GM06990 (cell line): ENCODE results near the gene BAIAP2.

Source experiments
- DNase-seq: peaks from one replicate; pipeline ENCODE4 v3.0.0-alpha.2; 2011; ENCODE audit not compliant: insufficient read length; ENCODE audit errors: extremely low read depth
- H3K27me3 ChIP-seq: replicated peaks from 2 replicates; pipeline ENCODE4 v1.6.0; 2011; ENCODE audit warnings: low read length; ENCODE audit not compliant: control insufficient read depth, insufficient read depth
- H3K36me3 ChIP-seq: 2 replicates; pipeline ENCODE4 v1.5.1; 2011; ENCODE audit warnings: low read length; ENCODE audit not compliant: control insufficient read depth, insufficient read depth
- H3K4me3 ChIP-seq: replicated peaks from 2 replicates; pipeline ENCODE4 v1.5.1; 2011; ENCODE audit warnings: low read depth, mild to moderate bottlenecking, control low read depth, low read length
- CTCF ChIP-seq: IDR thresholded peaks from 2 replicates; pipeline ENCODE4 v1.5.1; 2011; ENCODE audit warnings: low read length, control low read depth, mild to moderate bottlenecking, inconsistent platforms; ENCODE audit not compliant: insufficient read depth, poor library complexity, severe bottlenecking

Gene BAIAP2

DNA sequence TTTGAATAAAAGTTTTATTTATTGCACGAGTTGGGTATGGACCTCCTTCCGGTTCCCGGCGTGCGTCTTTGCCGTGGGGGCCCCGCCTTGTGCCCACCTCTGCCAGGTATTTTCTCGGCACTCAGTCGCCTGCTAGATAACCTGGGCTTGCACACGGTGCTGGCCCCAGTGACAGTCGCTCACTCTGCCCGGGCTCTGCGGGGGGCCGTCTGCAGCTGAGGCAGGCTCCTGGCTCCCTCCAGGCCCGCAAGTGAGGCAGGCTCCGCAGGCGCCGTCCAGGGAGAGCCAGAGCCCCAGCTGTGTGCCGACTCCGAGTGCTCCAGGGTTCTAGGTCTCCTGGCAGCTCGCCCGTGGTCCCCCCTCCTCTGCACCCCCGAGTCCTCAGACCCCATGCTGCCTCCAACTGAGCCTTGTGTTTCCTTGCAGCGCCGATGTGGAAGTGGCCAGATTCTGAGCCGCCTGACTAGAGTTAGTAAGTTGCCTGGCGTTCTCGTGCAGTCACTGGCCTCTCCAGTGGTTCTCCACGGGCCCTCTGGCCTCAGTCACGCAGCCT is 75.6 kb downstream of the BAIAP2 start:
- Histone ChIP-seq H3K27me3 (no peaks in the 10 kb centered on the region; the same call in none of the 2 replicates), H3K36me3 (no peaks in the 10 kb centered on the region), H3K4me3 (no peak overlapping the region)
- no peak for TF ChIP-seq CTCF
- DNase-seq, result no peak

- no peaks in the 10 kb centered on the region for H3K36me3 ChIP-seq
- no peak for DNase-seq
- no peak for TF ChIP-seq CTCF
Observed at GRCh38 chr17:81111066-81111465, 76.1 kb downstream of the BAIAP2 start.

DNA sequence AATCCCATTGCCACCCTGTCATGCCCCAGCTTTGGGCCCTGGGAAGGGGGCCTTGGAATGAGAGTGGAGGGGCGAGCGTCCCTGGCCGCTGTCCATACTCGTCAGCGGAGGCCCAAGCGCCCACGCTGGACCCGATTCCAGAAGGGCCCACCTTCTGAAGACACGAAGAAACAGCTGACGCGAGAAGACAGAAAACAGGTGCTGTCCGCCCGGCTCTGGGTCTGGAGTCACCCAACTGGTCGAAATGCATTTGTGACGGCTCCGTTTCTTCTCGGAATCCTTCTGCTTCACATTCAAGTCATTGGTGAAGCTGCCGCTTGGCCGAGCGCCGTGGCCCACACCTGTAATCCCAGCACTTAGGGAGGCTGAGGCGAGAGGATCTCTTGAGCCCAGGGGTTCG is 77.5 kb downstream of the BAIAP2 start:
- Histone ChIP-seq H3K4me3 (no peak overlapping the region), H3K27me3 (no peaks in the 10 kb centered on the region; the same call in none of the 2 replicates), H3K36me3 (no peaks in the 10 kb centered on the region)
- DNase-seq, result no peak
- no peak for TF ChIP-seq CTCF

More at GRCh38 chr17:81111066-81111465, 76.1 kb downstream of the BAIAP2 start:
- Histone ChIP-seq H3K4me3 (no peak overlapping the region), H3K27me3 (no peaks in the 10 kb centered on the region; the same call in none of the 2 replicates)

GRCh38 chr17:81113158-81113724 is 78.3 kb downstream of the BAIAP2 start:
- Histone ChIP-seq H3K27me3 (no peaks in the 10 kb centered on the region; the same call in none of the 2 replicates), H3K36me3 (no peaks in the 10 kb centered on the region), H3K4me3 (no peak overlapping the region)
- DNase-seq, result no peak
- TF ChIP-seq CTCF, result no peak

GRCh38 chr17:81114351-81115093 is 79.6 kb downstream of the BAIAP2 start:
- TF ChIP-seq CTCF, result no peak
- no peak overlapping the region for H3K4me3 ChIP-seq
- no peaks in the 10 kb centered on the region; the same call in none of the 2 replicates for H3K27me3 ChIP-seq
- no peak for DNase-seq
- no peaks in the 10 kb centered on the region for H3K36me3 ChIP-seq
